Endothelial cell of umbilical vein (primary cell): ENCODE results near the gene PTGDR2. TPM values are rescaled to one million over a fixed set of nuclear protein-coding genes. Genes with fewer than 3 reads are reported as not detected.

Experiments
- BruUV-seq: library from RNA; stranded (reverse); fragments of 400-500 nt; replicated peaks from 2 replicates; lab custom pipeline; 2021; lab: Mats Ljungman, UMichigan
- CTCF ChIA-PET: fragments of 300-600, 350-600 bp; sonication (Branson Sonifier 250); formaldehyde crosslinking; loops from one replicate; lab custom pipeline; 2021; ENCODE audit warnings: antibody characterized with exemption, inconsistent platforms; lab: Charles Lee
- POLR2A ChIA-PET: fragments of 300-600, 350-600 bp; sonication (Branson Sonifier 250); formaldehyde crosslinking; loops from one replicate; lab custom pipeline; 2021; ENCODE audit warnings: antibody characterized with exemption, inconsistent platforms; lab: Charles Lee
- DNase-seq: peaks from one replicate; pipeline ENCODE4 v3.0.0-alpha.2; 2011; ENCODE audit warnings: low read depth, low spot score
- FAIRE-seq: peaks from 2 replicates; lab custom pipeline; 2011; peaks lifted over from hg19 to GRCh38; lab: Jason Lieb, UNC
- H2AFZ ChIP-seq: 2 replicates; pipeline ENCODE4 v1.6.0; 2012; ENCODE audit warnings: low read depth, low read length, control low read depth, inconsistent platforms
- H3K27ac ChIP-seq: 2 replicates; pipeline ENCODE4 v1.5.1; 2011; ENCODE audit warnings: low read depth, mild to moderate bottlenecking, control low read depth, low read length, moderate library complexity; ENCODE audit not compliant: insufficient read depth
- H3K27me3 ChIP-seq, 2 experiments: 2 replicates each; pipeline versions ENCODE4 v1.6.0 to v1.6.1; 2011; ENCODE audit warnings: low read length in 2 of 2, mixed read lengths in 1 of 2; ENCODE audit not compliant: control insufficient read depth in 2 of 2, insufficient read depth in 2 of 2
- H3K36me3 ChIP-seq, 2 experiments: 2 replicates in 1 of 2; 3 replicates in 1 of 2; pipeline ENCODE4 v1.5.1; 2011; ENCODE audit warnings: low read length in 2 of 2, mild to moderate bottlenecking in 1 of 2, moderate library complexity in 1 of 2; ENCODE audit not compliant: control insufficient read depth in 2 of 2, insufficient read depth in 2 of 2; ENCODE audit errors: extremely low read depth in 1 of 2
- H3K4me1 ChIP-seq: 3 replicates; pipeline ENCODE4 v1.5.1; 2011; ENCODE audit warnings: mild to moderate bottlenecking, low read length; ENCODE audit not compliant: control insufficient read depth, insufficient read depth; ENCODE audit errors: extremely low read depth
- H3K4me2 ChIP-seq: 2 replicates; pipeline ENCODE4 v1.6.1; 2011; ENCODE audit warnings: low read length, control low read depth, mixed read lengths; ENCODE audit not compliant: insufficient read depth
- H3K4me3 ChIP-seq, 3 experiments: fragments of 200-600 bp in 1 of 3; sonication (generic), shearing (Covaris generic) in 1 of 3; replicated peaks in 1 of 3; 2 replicates each; pipeline ENCODE4 v1.5.1; 2011 to 2016; ENCODE audit warnings: control low read depth in 3 of 3, low read length in 3 of 3, mild to moderate bottlenecking in 2 of 3, inconsistent platforms in 1 of 3, low read depth in 1 of 3, moderate library complexity in 1 of 3; ENCODE audit not compliant: insufficient read depth in 1 of 3
- H3K79me2 ChIP-seq: 2 replicates; pipeline ENCODE4 v1.6.0; 2012; ENCODE audit warnings: low read length, inconsistent platforms; ENCODE audit not compliant: control insufficient read depth, insufficient read depth
- H3K9ac ChIP-seq: replicated peaks from 2 replicates; pipeline ENCODE3; 2011; ENCODE audit warnings: low read length, control low read depth; ENCODE audit not compliant: insufficient read depth; ENCODE audit errors: extremely low read depth
- H3K9me1 ChIP-seq: replicated peaks from 3 replicates; pipeline ENCODE4 v1.6.0; 2011; ENCODE audit warnings: mild to moderate bottlenecking, low read length; ENCODE audit not compliant: control insufficient read depth, insufficient read depth; ENCODE audit errors: extremely low read depth
- H3K9me3 ChIP-seq: replicated peaks from 2 replicates; pipeline ENCODE4 v1.5.1; 2012; ENCODE audit warnings: low read length, inconsistent platforms; ENCODE audit not compliant: control insufficient read depth, insufficient read depth
- H4K20me1 ChIP-seq: replicated peaks from 2 replicates; pipeline ENCODE3; 2011; ENCODE audit warnings: mild to moderate bottlenecking, low read length; ENCODE audit not compliant: control insufficient read depth, insufficient read depth; ENCODE audit errors: extremely low read depth
- EZH2 ChIP-seq: IDR thresholded peaks from 2 replicates; pipeline ENCODE4 v1.6.1; 2012; ENCODE audit warnings: borderline replicate concordance, low read depth, mild to moderate bottlenecking, moderate library complexity, low read length, inconsistent platforms; ENCODE audit not compliant: severe bottlenecking
- FOS ChIP-seq: IDR thresholded peaks from 2 replicates; pipeline ENCODE4 v1.6.1; 2011; ENCODE audit warnings: mild to moderate bottlenecking, low read length, moderate library complexity, borderline replicate concordance; ENCODE audit not compliant: insufficient read depth
- GATA2 ChIP-seq: IDR thresholded peaks from 2 replicates; pipeline ENCODE4 v1.7.0; 2011; ENCODE audit warnings: low read depth, mild to moderate bottlenecking, moderate library complexity, mixed read lengths, low read length; ENCODE audit not compliant: insufficient read length, insufficient read depth
- JUN ChIP-seq: IDR thresholded peaks from 2 replicates; pipeline ENCODE4 v1.6.1; 2011; ENCODE audit warnings: borderline replicate concordance, low read depth; ENCODE audit not compliant: insufficient read length, insufficient read depth
- MYC ChIP-seq: IDR thresholded peaks from one replicate; pipeline ENCODE4 v1.6.1; 2011; ENCODE audit warnings: mild to moderate bottlenecking, low read depth, low read length
- POLR2A ChIP-seq: IDR thresholded peaks from 2 replicates; pipeline ENCODE4 v1.6.1; 2012; ENCODE audit warnings: low read depth, mild to moderate bottlenecking, control low read depth, low read length
- POLR2AphosphoS5 ChIP-seq: IDR thresholded peaks from 2 replicates; pipeline ENCODE4 v1.6.1; 2012; ENCODE audit warnings: low read depth, mild to moderate bottlenecking, control low read depth, low read length, moderate library complexity; ENCODE audit not compliant: insufficient read depth
- dilution Hi-C: fragments of 300-500 bp; cut with MboI; formaldehyde crosslinking; loops from one replicate; pipeline ENCODE4 v1.15.0; 2019; ENCODE audit warnings: low sequenced_read_pairs; ENCODE audit not compliant: extremely low pct_ligation_motif_present
- intact Hi-C: fragments of 100-400 bp; cut with micrococcal nuclease; formaldehyde crosslinking; loops from one replicate; pipeline ENCODE4 v1.10.0; 2022
- polyA plus RNA-seq, 4 experiments: library from polyadenylated mRNA; depleted of rRNA in 3 of 4; stranded (reverse) in 3 of 4; unstranded in 1 of 4; fragments of >200 nt; gene quantifications; 2 replicates each; pipeline versions ENCODE4 v1.2.1 to v1.2.3, GENCODE V29; 2011 to 2012; ENCODE audit warnings: missing spikeins in 1 of 4
- total RNA-seq: library from RNA; stranded (reverse); gene quantifications from 2 replicates; pipeline ENCODE4 v1.2.3, GENCODE V29; 2021
- TF ChIP-seq, protein P1 (sequence below): IDR thresholded peaks from 2 replicates; pipeline ENCODE4 v1.6.1; 2011; ENCODE audit not compliant: insufficient read depth, insufficient read length
- TF ChIP-seq, protein P2 (sequence below), 2 donors: IDR thresholded peaks; 1 replicate in 1 of 2; 2 replicates in 1 of 2; pipeline ENCODE4 v1.5.1; 2011; ENCODE audit warnings: low read length in 2 of 2, mild to moderate bottlenecking in 2 of 2, moderate library complexity in 2 of 2, control low read depth in 1 of 2, inconsistent platforms in 1 of 2, low read depth in 1 of 2; ENCODE audit not compliant: insufficient read depth in 1 of 2; ENCODE audit errors: extremely low read depth in 1 of 2

The PTGDR2 gene
- total and polyA plus RNA-seq, 2 donors (not counting 3 experiments of a cell fraction or from before 2014, with no cell fraction given) = 0.15 TPM; not detected in 1

DNA sequence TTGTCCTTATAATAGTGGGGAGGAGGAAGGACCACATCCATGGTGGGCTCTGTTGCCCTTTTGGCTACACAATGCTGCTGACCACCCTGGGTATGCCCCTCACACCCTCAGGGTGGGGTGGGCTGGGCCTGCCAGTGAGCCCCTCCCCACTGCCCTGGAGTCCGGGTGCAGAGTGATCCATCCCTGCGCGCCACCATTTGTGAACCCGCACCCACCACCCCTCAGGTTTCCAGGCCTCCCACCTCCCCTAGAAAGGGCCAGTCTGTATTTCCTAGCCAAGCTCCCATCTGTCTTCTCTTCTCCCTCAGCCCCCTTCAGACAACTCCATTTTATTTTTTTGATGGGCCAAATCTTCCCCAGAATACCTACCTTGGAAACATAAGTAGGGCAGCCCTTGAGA lies 45.6 kb downstream of the PTGDR2 start:
- H3K4me1 ChIP-seq = peaks cover 12% of the 10 kb centered on the region
- no peaks in the 10 kb centered on the region for H3K9me3 ChIP-seq
- H3K4me2 ChIP-seq = no peak overlapping the region
- H3K36me3 ChIP-seq = no peaks in the 10 kb centered on the region
- H3K27me3 ChIP-seq = no peaks in the 10 kb centered on the region
- H3K27ac ChIP-seq = peak overlapping the region; percentile 42
- ChIA-PET POLR2A (no interaction called here), CTCF (interaction anchor here (1.3 to 1.4 kb wide), 2 partner anchors 21 to 89 kb away, joined by 4 to 17 read pairs; no protein-coding TSS in a partner anchor)
- no peak for DNase-seq
- H3K79me2 ChIP-seq = no peaks in the 10 kb centered on the region
- H3K9ac ChIP-seq = no peak overlapping the region
- dilution Hi-C loops (no loop called here), intact Hi-C loops (loop anchor here (1.0 kb wide), 2 partner anchors 23 to 25 kb away; no protein-coding TSS in a partner anchor)
- TF ChIP-seq MYC (no peak), POLR2A (no peak), POLR2AphosphoS5 (no peak)
- TF ChIP-seq, protein P1, sequence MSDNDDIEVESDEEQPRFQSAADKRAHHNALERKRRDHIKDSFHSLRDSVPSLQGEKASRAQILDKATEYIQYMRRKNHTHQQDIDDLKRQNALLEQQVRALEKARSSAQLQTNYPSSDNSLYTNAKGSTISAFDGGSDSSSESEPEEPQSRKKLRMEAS = no peak
- no peak overlapping the region for H3K4me3 ChIP-seq
- no peak for FAIRE-seq
- H2AFZ ChIP-seq = peak overlapping the region; percentile 59
- H3K9me1 ChIP-seq = no peaks in the 10 kb centered on the region
- no TSS peak for BruUV-seq
- H4K20me1 ChIP-seq = no peaks in the 10 kb centered on the region

DNA sequence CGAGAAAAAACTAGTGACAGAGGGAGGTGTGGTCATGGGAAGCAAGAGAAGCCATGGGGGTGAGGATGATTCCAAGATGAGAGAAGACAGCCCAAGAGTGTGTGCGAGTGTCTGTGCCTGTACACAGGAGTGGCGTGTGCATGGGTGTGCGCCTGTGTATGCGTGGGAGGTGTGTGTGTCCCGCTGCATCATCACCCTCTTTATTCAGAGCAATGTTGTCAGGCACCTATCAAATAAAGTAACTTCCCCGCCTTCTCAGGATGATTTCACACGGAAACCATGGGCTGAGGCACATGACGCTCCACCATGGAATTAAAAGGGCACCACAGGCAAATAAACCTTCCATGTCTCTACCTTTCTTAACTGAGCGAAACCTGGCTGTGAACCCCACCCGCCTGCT lies 46.1 kb downstream of the PTGDR2 start:
- no peaks in the 10 kb centered on the region for H3K9me3 ChIP-seq
- H3K27ac ChIP-seq = no peak overlapping the region
- BruUV-seq = no TSS peak
- FAIRE-seq (no peak), DNase-seq (no peak)
- ChIA-PET POLR2A (no interaction called here), CTCF (no interaction called here)
- H3K79me2 ChIP-seq = no peaks in the 10 kb centered on the region
- no peak overlapping the region for H3K4me2 ChIP-seq
- intact Hi-C loops = loop anchor here (1.0 kb wide), 2 partner anchors 22 to 26 kb away; no protein-coding TSS in a partner anchor
- H3K9me1 ChIP-seq = no peaks in the 10 kb centered on the region
- no peaks in the 10 kb centered on the region for H4K20me1 ChIP-seq
- dilution Hi-C loops = no loop called here
- H2AFZ ChIP-seq = no peak overlapping the region
- H3K36me3 ChIP-seq = no peaks in the 10 kb centered on the region
- TF ChIP-seq FOS (no peak), POLR2A (no peak), MYC (no peak), GATA2 (no peak), EZH2 (no peak), POLR2AphosphoS5 (no peak), JUN (no peak)
- TF ChIP-seq, protein P1 = no peak
- TF ChIP-seq, protein P2, sequence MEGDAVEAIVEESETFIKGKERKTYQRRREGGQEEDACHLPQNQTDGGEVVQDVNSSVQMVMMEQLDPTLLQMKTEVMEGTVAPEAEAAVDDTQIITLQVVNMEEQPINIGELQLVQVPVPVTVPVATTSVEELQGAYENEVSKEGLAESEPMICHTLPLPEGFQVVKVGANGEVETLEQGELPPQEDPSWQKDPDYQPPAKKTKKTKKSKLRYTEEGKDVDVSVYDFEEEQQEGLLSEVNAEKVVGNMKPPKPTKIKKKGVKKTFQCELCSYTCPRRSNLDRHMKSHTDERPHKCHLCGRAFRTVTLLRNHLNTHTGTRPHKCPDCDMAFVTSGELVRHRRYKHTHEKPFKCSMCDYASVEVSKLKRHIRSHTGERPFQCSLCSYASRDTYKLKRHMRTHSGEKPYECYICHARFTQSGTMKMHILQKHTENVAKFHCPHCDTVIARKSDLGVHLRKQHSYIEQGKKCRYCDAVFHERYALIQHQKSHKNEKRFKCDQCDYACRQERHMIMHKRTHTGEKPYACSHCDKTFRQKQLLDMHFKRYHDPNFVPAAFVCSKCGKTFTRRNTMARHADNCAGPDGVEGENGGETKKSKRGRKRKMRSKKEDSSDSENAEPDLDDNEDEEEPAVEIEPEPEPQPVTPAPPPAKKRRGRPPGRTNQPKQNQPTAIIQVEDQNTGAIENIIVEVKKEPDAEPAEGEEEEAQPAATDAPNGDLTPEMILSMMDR (IDR thresholded peaks at IDR 0.05; ENCODE audit: extremely low read depth in 1 of 2, insufficient read depth in 1 of 2, low read depth in 1 of 2, low read length in 2 of 2) = no peak
- H3K9ac ChIP-seq = no peak overlapping the region
- H3K4me1 ChIP-seq = peaks cover 12% of the 10 kb centered on the region
- H3K4me3 ChIP-seq = no peak overlapping the region
- H3K27me3 ChIP-seq = no peaks in the 10 kb centered on the region
